Measurements from ENCODE around the gene RUNX1.

Gene RUNX1

GRCh38 chr21:35058058-35058457 lies 9.0 kb upstream of the RUNX1 start:
- no peak for DNase-seq

DNA sequence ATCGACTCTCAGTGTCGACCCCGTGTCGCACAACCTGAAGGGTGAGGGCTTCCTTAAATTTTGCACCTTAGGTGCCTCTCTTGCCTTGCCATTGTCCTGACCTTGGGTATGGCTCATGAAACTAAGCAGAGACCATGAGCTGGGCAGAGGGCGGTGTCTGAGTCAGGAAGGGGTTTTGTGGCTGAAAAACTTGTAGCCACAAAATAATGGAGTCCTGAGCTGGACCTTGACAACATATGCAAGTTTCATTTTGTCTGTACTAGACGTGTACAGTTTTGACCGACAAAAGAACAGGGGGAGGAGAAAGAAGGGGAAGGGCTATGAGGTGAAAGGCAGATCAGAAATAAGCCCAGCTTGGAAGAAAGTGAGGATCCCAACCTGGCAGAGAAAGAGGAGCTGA lies 8.3 kb upstream of the RUNX1 start:
- DNase-seq, result no peak

- no peak for DNase-seq
These were observed 4.4 kb upstream of the RUNX1 start for GRCh38 chr21:35053356-35054096.

GRCh38 chr21:35052801-35053200 lies 3.7 kb upstream of the RUNX1 start:
- DNase-seq, result no peak

- DNase-seq, result peak; percentile 61
These were observed 2.3 kb upstream of the RUNX1 start for GRCh38 chr21:35051287-35051818.

DNA sequence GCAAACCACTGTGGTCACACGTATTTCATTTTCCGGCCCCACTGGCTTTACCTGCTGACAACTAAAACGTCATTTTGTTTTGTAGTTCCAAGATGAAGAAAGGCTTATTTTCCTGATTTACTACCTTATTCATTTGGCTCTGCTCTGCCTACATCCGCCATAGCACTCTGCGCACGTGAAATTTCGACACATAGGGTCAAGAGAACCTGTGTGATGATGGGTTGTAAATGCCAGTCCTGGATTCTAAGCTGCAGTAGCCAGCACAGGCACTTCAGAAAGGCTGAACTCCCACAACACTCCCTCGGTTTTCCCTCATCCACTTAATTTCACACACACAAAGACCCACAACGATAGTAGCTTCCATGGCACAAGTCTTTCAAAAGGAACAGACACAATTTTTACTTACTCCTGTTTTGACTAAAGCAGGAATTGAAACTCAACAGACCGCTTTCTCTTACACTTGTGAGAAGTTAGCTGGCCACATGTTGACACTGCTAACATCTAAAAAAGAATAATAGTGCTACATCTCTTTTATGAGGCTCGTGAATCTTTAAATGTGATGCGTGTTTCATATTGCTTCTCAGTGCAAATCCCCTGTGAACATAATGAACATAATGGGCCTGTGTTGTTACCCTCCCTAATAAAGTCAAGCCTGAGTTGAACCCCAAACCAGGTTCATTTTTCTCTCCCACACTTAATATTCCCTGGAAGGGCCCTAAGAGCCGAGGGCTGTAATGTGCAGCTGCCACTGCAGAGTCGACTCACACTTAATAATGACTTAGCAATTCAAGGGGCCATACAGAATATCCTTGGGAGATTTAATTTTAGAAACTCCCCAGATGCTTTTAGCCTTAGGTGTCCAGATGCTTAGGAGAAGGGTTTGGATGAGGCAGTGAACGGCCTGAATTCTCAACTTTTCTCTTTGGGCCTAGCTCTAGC lies 1.5 kb upstream of the RUNX1 start:
- no peak for DNase-seq

- no peak for DNase-seq
These were observed 910 bp downstream of the RUNX1 start for GRCh38 chr21:35048183-35048601.

DNA sequence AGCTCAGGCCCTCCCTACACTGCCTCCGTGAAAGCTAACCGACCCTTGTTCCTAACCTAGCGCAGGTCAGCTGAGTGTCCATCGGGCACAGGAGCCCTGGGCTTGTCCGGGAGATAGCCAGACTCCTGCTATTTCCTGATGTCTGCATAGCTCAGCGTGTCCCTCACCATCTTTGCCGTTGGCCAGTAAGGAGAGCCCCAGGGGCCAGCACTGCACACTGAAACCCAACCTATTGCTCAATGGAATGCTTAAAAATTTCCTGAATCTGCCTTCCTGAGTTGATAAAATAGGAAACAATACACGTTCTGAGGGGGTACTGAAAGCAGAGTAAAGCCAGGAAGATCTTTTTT lies 2.2 kb downstream of the RUNX1 start:
- no peak for DNase-seq

DNA sequence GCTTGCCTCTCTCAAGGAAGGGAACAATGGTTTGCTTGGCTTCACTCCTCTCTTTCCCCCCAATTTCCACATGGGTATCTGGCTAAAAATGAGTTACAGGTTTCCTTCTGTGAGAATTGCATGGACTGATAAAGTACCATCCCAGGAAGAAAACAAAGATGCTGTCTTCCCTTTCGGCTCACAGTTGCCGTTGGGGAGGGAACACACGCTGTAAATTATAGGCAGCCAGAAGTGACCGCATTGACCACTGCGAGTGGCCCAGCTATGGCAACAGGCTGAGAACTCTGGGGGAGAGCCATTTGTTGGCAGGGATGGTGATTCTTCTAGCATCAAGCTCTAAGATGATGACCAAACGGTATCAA lies 2.9 kb downstream of the RUNX1 start:
- no peak for DNase-seq

DNA sequence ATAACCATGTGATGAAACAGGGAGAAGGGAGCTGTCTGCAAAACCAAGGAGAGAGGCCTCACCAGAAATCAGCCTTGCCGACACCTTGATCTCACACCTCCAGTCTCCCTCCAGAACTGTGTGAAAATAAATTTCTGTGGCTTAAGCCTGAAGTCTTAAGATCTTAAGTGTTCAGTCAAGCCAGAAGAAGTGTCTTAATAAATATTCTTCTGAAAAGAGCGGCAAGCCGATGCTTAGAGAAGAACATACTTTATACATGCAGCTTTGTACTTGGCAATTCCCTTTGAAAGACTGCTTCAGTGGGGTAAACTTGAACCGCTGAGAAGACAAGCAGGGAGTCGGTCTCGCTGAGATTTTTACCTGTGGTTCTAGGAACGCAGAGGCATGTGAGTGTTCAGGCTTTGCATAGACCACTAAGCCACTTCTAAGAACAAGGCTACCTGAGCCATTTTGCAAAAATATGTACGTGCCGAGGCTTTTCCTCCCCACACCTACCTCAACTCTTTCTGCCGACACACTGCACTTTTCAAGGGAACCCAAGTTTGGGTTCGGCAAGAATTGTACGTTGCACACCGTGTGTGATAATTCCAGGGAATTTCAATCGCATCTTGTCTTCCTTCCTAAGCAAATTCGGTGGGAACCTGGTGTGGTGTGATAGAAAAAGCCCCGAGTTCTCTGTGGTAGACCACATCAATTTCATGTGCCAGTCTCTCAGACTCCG lies 3.4 kb downstream of the RUNX1 start:
- DNase-seq, result no peak

GRCh38 chr21:35044770-35045541 lies 4.1 kb downstream of the RUNX1 start:
- no peak for DNase-seq

- no peak for DNase-seq
These were observed 5.0 kb downstream of the RUNX1 start for GRCh38 chr21:35044128-35044527.

DNA sequence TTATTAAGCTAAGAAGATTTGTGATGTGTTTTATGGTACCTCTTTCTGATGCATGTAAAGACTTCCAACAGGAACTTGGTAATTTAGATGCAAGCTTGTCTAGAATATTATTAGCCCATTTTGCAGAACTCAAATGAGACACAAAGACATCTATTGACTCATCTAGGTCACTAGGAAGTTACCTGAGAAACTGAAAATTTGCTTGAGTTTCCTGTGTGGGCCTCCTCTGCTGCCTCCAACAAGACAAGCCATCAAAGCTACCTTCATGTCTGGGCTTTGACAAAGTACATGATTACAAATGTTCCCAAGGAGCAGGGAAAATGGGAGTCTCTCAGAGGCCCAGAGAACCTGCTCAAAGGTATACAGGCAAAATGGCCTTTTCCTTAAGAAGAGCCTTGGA lies 5.6 kb downstream of the RUNX1 start:
- no peak for DNase-seq

DNA sequence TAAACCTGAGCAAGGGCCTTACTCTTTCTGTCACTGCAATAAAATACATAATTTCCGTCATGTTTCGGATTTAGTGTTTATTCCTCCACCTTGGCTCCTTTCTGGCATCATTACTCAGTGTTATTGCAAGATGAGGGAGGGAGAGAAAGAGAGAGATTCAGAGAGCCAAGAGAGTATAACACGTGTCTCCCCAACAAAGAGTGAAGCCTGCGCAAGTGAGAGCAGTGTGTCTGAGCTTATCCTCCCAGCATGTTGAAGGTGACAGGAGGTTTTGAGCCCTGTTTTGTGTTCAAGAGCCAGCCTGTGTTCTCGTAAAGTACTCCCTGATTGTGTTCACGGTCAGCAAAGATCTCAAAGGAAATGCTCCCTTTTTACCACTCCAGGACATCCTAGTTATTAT lies 6.3 kb downstream of the RUNX1 start:
- DNase-seq, result no peak

GRCh38 chr21:35041881-35042280 lies 7.2 kb downstream of the RUNX1 start:
- no peak for DNase-seq

GRCh38 chr21:35041122-35041521 lies 8.0 kb downstream of the RUNX1 start:
- no peak for DNase-seq

GRCh38 chr21:35039595-35040289 lies 9.4 kb downstream of the RUNX1 start:
- DNase-seq, result no peak

DNA sequence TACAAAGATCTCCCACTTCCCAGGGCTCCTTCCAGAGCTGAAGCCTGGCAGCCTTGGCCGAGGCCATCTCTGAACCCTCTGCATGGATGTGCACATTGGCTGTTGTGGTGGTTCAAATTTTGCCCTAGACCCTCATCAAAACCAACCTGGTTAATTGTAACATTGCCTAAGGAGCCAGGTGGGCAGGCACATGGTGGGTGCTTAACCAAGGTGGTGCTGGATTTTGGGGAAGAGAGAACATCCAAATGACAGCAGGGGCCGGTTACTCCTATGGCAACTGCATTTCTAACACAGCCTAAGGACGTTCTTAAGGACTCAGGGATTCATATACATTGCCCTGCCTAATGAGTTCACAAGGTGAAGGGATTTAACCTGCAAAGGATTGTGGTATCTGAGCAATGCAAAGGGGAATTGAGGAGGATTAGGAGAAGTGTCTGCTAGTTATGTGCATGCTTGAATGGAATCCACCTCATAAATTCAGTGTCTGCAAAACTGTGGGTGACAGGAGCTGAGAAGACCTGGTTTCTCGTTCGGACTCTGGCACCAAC lies 10.3 kb downstream of the RUNX1 start:
- no peak for DNase-seq

- no peak for DNase-seq
These were observed 11.7 kb downstream of the RUNX1 start for GRCh38 chr21:35037384-35037765.

- DNase-seq, result no peak
These were observed 12.4 kb downstream of the RUNX1 start for GRCh38 chr21:35036465-35037383.

DNA sequence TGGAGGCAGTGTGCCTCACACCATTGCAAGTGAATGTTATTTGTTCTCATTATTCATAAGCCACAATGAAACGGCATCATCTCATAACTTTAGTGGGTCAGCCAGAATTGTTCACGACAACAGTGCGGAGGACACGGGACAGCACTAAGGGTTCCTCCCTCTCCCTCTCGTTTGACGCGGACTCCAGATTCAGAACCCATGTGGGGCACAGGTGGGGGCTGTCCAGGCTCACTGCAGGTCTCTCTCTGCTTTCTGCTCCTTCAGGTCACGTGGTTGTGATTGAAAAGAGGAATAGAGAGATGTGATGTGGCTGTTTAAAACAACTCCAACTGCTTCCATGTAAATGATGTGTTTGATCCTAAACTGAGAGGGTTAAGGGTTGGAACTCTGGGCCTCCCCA lies 13.5 kb downstream of the RUNX1 start:
- DNase-seq, result no peak
